SK-N-MC (cell line): ENCODE measurements around the gene LY6G6C.

Experiments used
- DNase-seq: peaks from one replicate; pipeline ENCODE4 v3.0.0-alpha.2; 2011; ENCODE audit warnings: low read depth, low spot score
- H3K27ac ChIP-seq: fragments of 200-600 bp; sonication (generic); 2 replicates; pipeline ENCODE4 v1.5.1; 2016; ENCODE audit warnings: mixed run types
- H3K36me3 ChIP-seq: fragments of 200-600 bp; sonication (generic); 2 replicates; pipeline ENCODE4 v1.6.1; 2017; ENCODE audit warnings: antibody characterized with exemption, low read length, mixed read lengths; ENCODE audit not compliant: insufficient read depth
- H3K4me3 ChIP-seq: fragments of 200-600 bp; sonication (generic); 2 replicates; pipeline ENCODE4 v1.5.1; 2016
- H3K9ac ChIP-seq: fragments of 200-600 bp; sonication (generic); 2 replicates; pipeline ENCODE4 v1.8.0; 2017; ENCODE audit warnings: mixed run types, mixed read lengths; ENCODE audit not compliant: insufficient read length
- H3K9me3 ChIP-seq: fragments of 200-600 bp; sonication (generic); 2 replicates; pipeline ENCODE4 v1.6.1; 2017; ENCODE audit warnings: low read depth, mild to moderate bottlenecking, antibody characterized with exemption, low read length, moderate library complexity, mixed read lengths
- EZH2 ChIP-seq: fragments of 200-600 bp; sonication (generic); IDR thresholded peaks from one replicate; pipeline ENCODE4 v1.6.1; 2017; ENCODE audit warnings: antibody characterized with exemption
- FOXP2 ChIP-seq: optimal IDR thresholded peaks from 2 replicates; pipeline ENCODE3; 2011; ENCODE audit warnings: mild to moderate bottlenecking, moderate library complexity; ENCODE audit not compliant: insufficient read depth; ENCODE audit errors: extremely low read length, control extremely low read depth
- POLR2AphosphoS5 ChIP-seq: IDR thresholded peaks from 2 replicates; pipeline ENCODE4 v1.6.1; 2012; ENCODE audit warnings: mild to moderate bottlenecking, low read depth, low read length, borderline replicate concordance

Gene LY6G6C

GRCh38 chr6:31729979-31730630 lies 8.6 kb upstream of the LY6G6C start:
- H3K27ac ChIP-seq = peak overlapping the region; percentile 35; the same call in 1 of the 2 replicates
- peak overlapping the region; percentile 76 for H3K9ac ChIP-seq
- H3K4me3 ChIP-seq = peak overlapping the region; percentile 94
- peaks cover 47% of the 10 kb centered on the region for H3K36me3 ChIP-seq
- TF ChIP-seq FOXP2 (no peak), POLR2AphosphoS5 (peak; percentile 90), EZH2 (no peak)
- DNase-seq = no peak
- no peaks in the 10 kb centered on the region for H3K9me3 ChIP-seq

DNA sequence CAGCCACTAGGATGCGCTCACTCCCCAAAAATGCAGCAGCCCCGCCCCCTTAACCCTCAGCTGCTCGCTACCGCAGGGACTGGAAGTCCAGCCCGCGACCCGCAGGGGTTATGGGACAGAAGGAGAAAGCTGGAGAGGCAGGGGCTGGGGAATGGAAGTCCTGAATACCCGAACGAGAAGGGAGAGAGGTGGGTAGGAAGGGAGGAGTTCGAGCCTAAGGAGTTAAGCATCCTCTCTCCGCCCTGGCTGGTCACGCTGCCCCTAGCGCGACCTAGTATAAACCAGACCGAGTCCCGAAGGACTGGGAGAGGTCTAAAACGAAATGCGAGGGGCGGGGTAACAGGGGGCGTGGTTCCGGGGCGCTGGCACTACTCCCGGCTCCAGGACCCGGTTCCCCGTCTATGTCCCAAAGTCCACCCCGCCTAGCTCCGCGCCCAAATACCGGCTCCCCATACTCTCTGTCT lies 8.0 kb upstream of the LY6G6C start:
- H3K9ac ChIP-seq = peak overlapping the region; percentile 76
- no peaks in the 10 kb centered on the region for H3K9me3 ChIP-seq
- H3K4me3 ChIP-seq = peak overlapping the region; percentile 94
- H3K36me3 ChIP-seq = peaks cover 47% of the 10 kb centered on the region
- no peak for DNase-seq
- peak overlapping the region; percentile 35; the same call in 1 of the 2 replicates for H3K27ac ChIP-seq
- TF ChIP-seq EZH2 (no peak), FOXP2 (no peak)

DNA sequence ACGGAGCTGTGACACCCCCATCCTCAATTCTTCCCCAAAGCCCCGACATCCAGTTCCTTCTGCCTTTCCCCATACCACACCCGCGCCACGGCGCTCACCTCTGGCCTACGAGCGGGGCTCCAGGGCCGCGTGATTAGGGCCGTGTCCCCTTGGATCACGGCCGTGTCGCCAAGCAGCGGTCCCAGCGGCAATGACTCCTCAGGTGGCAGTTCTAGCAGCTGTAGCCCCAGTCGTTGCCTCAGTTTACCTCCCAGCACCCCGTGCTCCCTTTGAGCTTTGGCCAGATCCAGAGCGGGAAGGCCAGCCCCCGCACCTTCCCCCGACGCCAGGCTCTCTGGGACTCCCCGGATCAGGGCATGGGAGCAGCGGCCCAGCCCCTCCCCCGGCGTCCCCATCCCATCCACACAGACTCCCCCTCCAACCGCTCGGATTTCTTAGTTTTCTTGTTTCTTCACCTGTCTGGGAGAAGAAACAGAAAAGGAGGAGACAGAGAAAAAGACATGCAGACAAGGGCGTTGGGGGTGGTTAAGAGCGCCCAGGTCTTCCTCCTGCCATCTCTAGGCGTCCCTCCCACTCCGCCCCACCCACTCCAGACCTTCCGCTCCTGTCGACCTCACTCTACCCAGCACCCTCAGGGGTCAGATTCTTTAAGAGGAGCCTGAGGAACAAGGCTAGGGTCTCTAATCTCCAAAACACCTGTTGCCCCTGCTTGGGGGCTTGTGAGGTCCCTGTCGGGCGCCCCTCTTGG lies 7.4 kb upstream of the LY6G6C start, which contains the start of gene DDAH2:
Gene DDAH2 (minus strand): TSS at position 533 of the 748 bp plus-strand sequence. CDS start 138 bp downstream, at position 395.
- H3K9me3 ChIP-seq = no peaks in the 10 kb centered on the region
- no peak for DNase-seq
- H3K9ac ChIP-seq = peak within 1 kb of the TSS; percentile 76
- peak within 1 kb of the TSS; percentile 35; the same call in 1 of the 2 replicates for H3K27ac ChIP-seq
- TF ChIP-seq EZH2 (no peak), POLR2AphosphoS5 (no peak), FOXP2 (no peak)
- peaks cover 41% of the 10 kb centered on the region for H3K36me3 ChIP-seq
- peak within 1 kb of the TSS; percentile 94 for H3K4me3 ChIP-seq

DNA sequence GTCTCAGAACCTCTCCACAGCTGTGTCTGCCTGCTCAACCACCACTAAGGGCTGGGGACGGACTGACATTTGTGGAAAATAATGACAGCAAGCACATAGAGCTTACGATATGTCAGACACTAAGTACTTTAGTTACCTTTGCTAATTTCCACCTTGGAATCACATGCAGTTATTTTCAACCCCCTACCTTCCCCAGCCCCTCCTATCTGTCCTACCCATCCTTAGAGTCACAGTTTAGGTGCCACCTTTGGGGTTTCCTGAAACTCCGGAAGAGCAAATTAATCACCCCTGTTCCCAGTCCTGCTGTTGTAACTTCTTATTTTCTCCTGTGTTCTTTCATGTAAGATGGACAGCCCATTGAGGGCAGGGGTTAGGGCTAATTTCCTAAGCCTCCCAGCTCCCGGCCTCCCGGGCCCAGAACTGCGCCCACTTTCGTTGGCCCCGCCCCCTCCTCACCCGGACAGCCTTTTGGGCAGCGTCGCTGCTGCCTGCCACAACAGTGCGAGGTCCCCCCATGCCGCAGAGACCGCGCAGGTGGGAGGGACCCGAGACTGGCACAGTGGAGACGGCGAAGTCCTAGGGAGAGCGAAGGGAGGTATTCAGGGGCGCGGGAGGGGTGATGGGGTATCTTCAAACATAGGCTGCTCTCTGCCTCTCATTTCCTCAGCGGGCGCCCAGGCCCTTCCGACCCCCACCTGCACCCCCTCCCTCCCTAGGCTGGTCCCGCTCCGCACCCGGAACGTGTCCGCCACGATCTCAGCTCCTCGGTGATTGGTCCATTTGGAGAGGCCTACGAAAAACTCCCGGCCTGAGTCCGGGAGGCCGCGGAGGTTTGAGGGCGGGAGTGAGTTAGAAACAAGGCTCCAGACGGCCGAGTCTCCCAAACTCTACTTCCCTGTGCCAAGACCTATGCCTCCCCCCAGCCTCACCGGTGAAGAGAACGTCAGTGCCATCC lies 6.4 kb upstream of the LY6G6C start:
- no peak for DNase-seq
- Histone ChIP-seq H3K36me3 (peaks cover 31% of the 10 kb centered on the region), H3K4me3 (no peak overlapping the region), H3K9me3 (no peaks in the 10 kb centered on the region), H3K9ac (no peak overlapping the region), H3K27ac (no peak overlapping the region)
- TF ChIP-seq FOXP2 = no peak
- no peak for TF ChIP-seq POLR2AphosphoS5
- no peak for TF ChIP-seq EZH2

- Histone ChIP-seq H3K9me3 (no peaks in the 10 kb centered on the region), H3K4me3 (no peak overlapping the region), H3K27ac (no peak overlapping the region), H3K36me3 (peaks cover 23% of the 10 kb centered on the region), H3K9ac (no peak overlapping the region)
- no peak for DNase-seq
- TF ChIP-seq FOXP2 (no peak), EZH2 (no peak), POLR2AphosphoS5 (no peak)
Measured at GRCh38 chr6:31727034-31727716, 5.6 kb upstream of the LY6G6C start.

DNA sequence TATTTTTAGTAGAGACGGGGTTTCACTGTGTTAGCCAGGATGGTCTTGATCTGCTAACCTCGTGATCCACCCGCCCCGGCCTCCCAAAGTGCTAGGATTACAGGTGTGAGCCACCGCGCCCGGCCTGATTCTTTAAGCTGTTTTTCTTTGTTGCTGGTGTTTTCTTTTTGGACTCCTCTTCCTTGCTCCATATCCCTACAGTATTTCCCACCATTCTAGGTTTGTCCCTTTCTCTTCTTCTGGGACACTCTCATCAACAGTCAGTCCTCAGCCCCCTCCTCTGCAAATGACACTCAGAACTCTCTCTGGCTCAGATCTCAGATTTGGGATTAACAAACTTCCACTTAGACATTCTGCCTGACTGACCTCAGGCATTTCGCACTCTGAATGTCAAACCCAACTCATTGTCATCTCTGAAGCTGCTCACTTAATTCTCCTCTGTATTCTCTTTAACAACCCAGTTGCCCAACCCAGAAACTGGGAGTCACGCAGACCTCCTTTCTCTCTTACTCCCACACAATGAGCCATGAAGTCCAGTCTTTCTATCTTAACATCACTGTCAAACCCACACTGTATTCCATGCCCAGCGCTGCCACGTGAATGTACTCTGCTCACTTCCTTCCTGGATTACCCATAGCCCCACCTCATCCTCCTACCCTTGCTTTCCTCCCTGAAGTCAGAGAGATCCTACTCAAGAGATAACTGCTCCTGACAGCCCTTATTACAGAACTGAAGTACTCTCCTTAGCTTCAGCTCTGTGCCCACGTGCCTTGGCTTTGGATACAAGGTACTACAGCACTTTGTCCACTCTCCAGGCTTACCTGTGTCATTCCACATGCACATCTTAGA lies 4.2 kb upstream of the LY6G6C start:
- H3K27ac ChIP-seq = no peak overlapping the region
- H3K36me3 ChIP-seq = peaks cover 9% of the 10 kb centered on the region; the same call in 1 of the 2 replicates
- no peak overlapping the region for H3K4me3 ChIP-seq
- H3K9ac ChIP-seq = no peak overlapping the region
- DNase-seq = no peak
- no peaks in the 10 kb centered on the region for H3K9me3 ChIP-seq
- TF ChIP-seq POLR2AphosphoS5 = no peak
- TF ChIP-seq EZH2 = no peak
- TF ChIP-seq FOXP2 = no peak
